GM23248 (cell line): ENCODE results near the gene DIP2A.

Source experiments
- EZH2 ChIP-seq: fragments of 200-600 bp; sonication (generic); IDR thresholded peaks from 2 replicates; pipeline ENCODE4 v1.6.1; 2018; ENCODE audit warnings: antibody characterized with exemption, mild to moderate bottlenecking; ENCODE audit not compliant: insufficient read depth, poor library complexity, severe bottlenecking
- EZH2phosphoT487 ChIP-seq: fragments of 200-600 bp; sonication (generic); IDR thresholded peaks from 2 replicates; pipeline ENCODE4 v1.6.1; 2018; ENCODE audit warnings: antibody characterized with exemption, moderate library complexity, mild to moderate bottlenecking, low read depth; ENCODE audit not compliant: insufficient read depth

- no peak for TF ChIP-seq EZH2
- no peak for TF ChIP-seq EZH2phosphoT487
These were observed 9.6 kb downstream of the DIP2A start for GRCh38 chr21:46468108-46468774.
